Stimulated activated CD4-positive, alpha-beta T cell treated with anti-CD3 and anti-CD28 coated beads, Interleukin-1b, Interleukin-23, amount 100 ng/mL, for 24 hours (primary cell): ENCODE results near the gene FBXL7.

Experiments
- DNase-seq, 4 experiments: peaks; one replicate each; pipeline ENCODE4 v3.0.0-alpha.2; 2020; ENCODE audit warnings: low read depth in 4 of 4, low spot score in 1 of 4

Gene FBXL7

GRCh38 chr5:15647251-15647650, 147.3 kb downstream of the FBXL7 start:
- no peak for DNase-seq

- no peak for DNase-seq
Observed at GRCh38 chr5:15650266-15650665, 150.3 kb downstream of the FBXL7 start.

DNA sequence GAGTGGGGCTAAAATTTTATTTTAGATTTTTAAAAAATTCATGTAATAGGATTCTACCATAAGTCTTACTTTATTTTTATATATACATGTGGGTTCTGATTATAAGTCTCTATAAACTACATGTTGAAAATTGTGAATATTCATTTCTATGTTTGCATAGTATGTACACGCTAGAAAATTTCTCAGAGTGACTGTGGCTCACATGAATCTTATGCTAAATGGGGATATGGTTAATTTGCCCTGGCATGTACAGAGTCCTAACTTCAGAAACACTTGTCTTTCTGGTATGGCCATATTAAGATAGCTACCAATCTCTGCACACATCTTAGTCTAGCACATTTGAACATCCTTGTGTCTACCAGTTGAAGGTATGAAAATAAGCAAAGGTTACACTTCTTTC, 154.8 kb downstream of the FBXL7 start:
- DNase-seq: no peak

- no peak for DNase-seq
Observed at GRCh38 chr5:15655683-15656082, 155.7 kb downstream of the FBXL7 start.

GRCh38 chr5:15664961-15665360, 165.0 kb downstream of the FBXL7 start:
- no peak for DNase-seq

GRCh38 chr5:15669826-15670225, 169.8 kb downstream of the FBXL7 start:
- no peak for DNase-seq

- DNase-seq: no peak
Observed at GRCh38 chr5:15674716-15675115, 174.7 kb downstream of the FBXL7 start.

- DNase-seq: no peak
Observed at GRCh38 chr5:15676591-15676990, 176.6 kb downstream of the FBXL7 start.

DNA sequence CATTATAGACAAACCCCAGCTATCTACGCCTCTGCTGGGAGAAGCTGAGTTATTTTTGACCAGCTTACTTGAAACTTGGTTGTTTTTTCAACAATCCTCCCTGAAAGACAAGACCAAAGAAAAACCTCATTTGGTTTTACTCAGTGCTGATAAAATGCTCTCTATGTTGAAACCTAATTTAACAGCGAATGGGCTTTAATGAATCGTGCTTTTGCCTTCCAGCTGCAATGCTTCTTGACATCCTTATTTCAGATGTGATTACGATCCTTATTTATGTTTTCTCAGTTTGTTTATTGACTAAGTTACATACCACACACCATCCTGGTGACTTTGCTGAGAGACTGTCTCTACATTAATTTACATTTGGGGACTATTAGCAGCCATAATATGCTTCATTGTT, 179.2 kb downstream of the FBXL7 start:
- DNase-seq: no peak

DNA sequence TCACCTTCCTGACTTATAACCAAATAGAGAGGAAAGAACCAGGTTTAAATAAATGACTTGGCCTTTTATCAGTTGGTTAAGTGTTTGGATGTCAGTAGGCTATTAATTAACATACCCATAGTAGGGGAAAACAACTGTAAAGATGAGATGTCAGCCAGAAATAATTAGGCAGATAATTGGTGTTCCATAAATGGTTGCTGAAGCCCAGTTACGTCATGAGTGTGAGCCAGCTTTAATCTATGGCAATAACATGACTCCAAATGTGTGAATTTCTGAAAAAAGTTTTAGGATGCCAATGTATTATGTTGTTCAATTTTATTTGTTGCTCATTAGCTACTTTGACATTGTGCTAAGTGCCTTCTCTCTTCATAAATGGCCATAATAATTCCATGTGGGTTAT, 180.5 kb downstream of the FBXL7 start:
- DNase-seq: no peak

DNA sequence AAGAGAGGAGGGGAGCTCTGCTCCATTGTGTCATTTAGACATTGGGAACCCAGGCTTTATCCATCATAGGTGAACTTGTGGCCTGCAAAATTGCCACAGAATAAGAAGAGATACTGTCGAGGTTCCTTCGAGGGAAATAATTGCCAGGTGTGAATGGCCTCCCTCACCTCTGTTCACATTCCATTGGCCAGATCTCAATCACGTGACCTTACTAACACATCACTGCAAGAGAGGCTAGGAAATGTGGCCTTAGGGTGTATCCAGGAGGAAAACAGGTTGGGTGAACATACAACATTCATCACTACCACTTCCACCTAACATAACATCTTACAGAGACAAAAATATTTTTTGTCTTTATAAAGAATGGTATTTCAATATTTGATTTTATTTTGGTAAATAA, 182.1 kb downstream of the FBXL7 start:
- no peak for DNase-seq

GRCh38 chr5:15682566-15682965, 182.6 kb downstream of the FBXL7 start:
- DNase-seq: no peak

- no peak for DNase-seq
Observed at GRCh38 chr5:15683332-15683731, 183.4 kb downstream of the FBXL7 start.

- no peak for DNase-seq
Observed at GRCh38 chr5:15687401-15687800, 187.4 kb downstream of the FBXL7 start.

DNA sequence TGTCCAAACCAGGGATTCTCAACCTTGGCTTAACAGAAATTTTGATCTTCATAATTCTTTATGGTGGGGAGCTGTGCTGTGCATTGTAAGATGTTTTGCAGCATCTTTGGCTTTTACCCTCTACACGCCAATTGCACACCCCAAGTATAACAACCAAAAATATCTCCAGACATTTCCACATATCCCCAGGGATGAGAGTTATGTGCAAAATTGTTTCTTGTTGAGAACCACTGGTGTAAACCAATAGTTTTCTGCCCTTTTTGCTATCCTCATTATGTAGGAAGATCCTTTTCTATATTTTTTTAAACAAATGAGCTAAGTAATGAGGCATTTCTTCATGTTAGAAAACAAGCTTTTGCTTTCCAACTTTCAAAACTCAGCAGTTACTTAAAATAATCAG, 189.9 kb downstream of the FBXL7 start:
- DNase-seq: no peak

- DNase-seq: no peak
Observed at GRCh38 chr5:15690611-15691010, 190.6 kb downstream of the FBXL7 start.

GRCh38 chr5:15691521-15691920, 191.5 kb downstream of the FBXL7 start:
- DNase-seq: no peak

DNA sequence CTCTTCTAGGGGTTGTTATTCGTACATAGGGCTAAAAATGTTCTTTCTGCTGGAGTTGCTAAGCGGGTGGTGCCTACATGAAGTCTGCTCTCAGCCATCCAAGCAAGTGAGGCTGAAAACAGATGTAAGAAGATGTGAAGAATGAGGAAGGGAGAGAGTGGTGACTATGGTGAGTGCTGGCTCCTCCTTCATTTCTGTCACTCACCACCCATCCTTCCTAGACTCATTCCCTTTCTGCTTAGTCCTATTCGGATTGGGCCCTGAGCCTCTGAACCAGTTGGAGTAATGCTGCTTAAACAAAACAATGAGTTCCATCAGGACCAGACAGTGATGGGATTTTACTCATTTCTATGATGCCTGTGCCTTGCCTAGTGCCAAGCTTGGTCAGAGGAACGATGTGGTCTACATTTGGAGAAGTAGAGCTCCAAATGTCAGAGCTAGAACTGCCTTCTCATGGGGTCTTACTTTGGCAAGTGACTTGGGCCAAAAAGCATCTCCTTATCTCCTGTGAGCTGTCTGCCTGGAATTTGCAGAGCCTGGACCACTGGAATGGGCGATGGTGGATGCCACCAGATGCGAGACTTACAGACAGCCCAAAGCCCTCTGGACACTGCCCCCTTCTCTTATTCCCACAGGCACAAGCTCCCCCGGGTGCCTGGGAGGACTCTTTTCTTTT, 192.9 kb downstream of the FBXL7 start:
- no peak for DNase-seq

DNA sequence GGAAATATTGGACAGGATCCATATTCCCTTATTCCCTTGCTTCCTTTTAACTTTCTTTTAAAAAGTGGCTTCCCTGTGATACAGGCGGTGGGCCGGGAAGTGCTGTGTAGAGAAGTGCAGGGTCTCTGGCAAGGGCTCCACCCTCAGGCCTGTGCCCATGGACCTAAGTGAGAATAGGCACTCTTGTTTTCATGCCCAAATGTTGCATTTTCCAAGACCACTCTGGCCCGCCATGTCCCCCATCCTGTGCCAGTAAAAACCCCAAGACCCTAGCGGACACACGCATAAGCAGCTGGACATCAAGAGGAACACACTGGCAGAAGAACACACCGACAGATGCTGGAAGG, 193.4 kb downstream of the FBXL7 start:
- no peak for DNase-seq

- DNase-seq: no peak
Observed at GRCh38 chr5:15693933-15694332, 194.0 kb downstream of the FBXL7 start.

- DNase-seq: no peak
Observed at GRCh38 chr5:15694696-15695214, 194.8 kb downstream of the FBXL7 start.

DNA sequence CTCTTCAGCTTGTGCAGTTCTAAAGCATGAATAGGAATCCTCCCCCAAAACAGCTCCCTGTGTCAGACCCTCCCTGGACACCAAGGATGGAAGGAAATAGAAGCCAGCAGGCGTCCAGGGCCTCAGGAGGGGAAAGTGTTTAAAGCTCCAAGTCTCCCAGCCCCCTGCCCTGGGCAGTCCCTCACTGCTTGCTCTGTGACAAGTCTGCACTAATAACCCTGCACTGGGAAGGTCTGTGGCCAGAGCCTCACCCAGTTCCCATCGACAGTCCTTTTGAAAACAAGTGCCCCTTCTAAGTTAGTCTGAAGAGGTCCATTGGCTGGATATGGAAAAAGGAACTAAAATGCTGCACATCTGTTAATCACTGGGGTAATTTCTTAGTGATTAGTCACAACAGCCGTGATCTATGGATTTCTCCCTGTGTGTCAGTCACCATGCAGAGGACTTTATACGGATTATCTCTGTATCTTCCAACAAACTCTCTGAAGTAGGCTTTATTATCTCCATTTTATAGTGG, 195.3 kb downstream of the FBXL7 start:
- no peak for DNase-seq

DNA sequence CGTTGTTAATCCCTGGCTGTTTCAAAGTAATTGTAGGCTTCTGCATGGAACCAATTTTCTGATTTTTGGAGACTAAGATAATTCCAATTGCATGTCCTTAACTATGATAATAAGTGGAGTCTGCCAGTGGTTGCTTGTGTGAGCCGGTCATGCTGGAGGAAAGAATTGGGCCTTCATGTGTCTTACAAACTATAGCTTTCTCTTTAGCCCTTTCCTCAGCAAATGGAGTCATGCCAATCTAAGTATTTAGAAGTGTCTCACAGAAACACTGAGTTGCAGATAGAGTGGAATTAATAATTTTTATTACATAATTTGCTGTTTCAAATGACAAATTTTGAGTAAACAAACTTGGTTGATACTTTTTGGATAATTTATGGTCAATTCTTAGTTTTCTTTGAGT, 200.4 kb downstream of the FBXL7 start:
- DNase-seq: no peak
